SK-N-SH treated with all-trans-retinoic acid at 6 μM for 48 hours (cell line): ENCODE data around the gene SLC6A18.

Experiments
- ATAC-seq: fragments of 200-7000 bp; cut with Tn5 transposase; 3 replicates; pipeline ENCODE4 v1.9.1; 2020; ENCODE audit warnings: mild to moderate bottlenecking, moderate library complexity
- ARNTL ChIP-seq: fragments of 450-650 bp; formaldehyde crosslinking; IDR thresholded peaks from 2 replicates; pipeline ENCODE4 v1.5.0; 2020; ENCODE audit warnings: low read depth, mild to moderate bottlenecking, moderate library complexity, borderline replicate concordance
- BACH2 ChIP-seq: fragments of 250-450 bp; sonication (Bioruptor Pico); IDR thresholded peaks from 2 replicates; pipeline ENCODE4 v1.9.0; 2021; ENCODE audit warnings: mild to moderate bottlenecking, borderline replicate concordance
- CSDC2 ChIP-seq: fragments of 250-450 bp; sonication (Bioruptor Pico); IDR thresholded peaks from 2 replicates; pipeline ENCODE4 v1.5.0; 2020; ENCODE audit warnings: mild to moderate bottlenecking, moderate library complexity
- ESRRG ChIP-seq: fragments of 250-450 bp; sonication (Bioruptor Pico); IDR thresholded peaks from 2 replicates; pipeline ENCODE4 v1.6.1; 2021; ENCODE audit warnings: mild to moderate bottlenecking
- GLIS3 ChIP-seq: fragments of 250-450 bp; sonication (Bioruptor Pico); IDR thresholded peaks from 2 replicates; pipeline ENCODE4 v1.5.0; 2020; ENCODE audit warnings: mild to moderate bottlenecking, moderate library complexity
- ISL1 ChIP-seq: fragments of 250-450 bp; sonication (Bioruptor Pico); IDR thresholded peaks from 2 replicates; pipeline ENCODE4 v2.1.2; 2022; ENCODE audit warnings: mild to moderate bottlenecking, moderate library complexity
- OSR1 ChIP-seq: fragments of 250-450 bp; sonication (Bioruptor Pico); IDR thresholded peaks from 2 replicates; pipeline ENCODE4 v1.8.0; 2022; ENCODE audit warnings: moderate library complexity, mild to moderate bottlenecking, inconsistent platforms
- PPARA ChIP-seq: fragments of 250-450 bp; sonication (Bioruptor Pico); IDR thresholded peaks from 2 replicates; pipeline ENCODE4 v1.5.0; 2020; ENCODE audit warnings: mild to moderate bottlenecking, borderline replicate concordance
- RARB ChIP-seq: fragments of 250-450 bp; sonication (Bioruptor Pico); IDR thresholded peaks from 2 replicates; pipeline ENCODE4 v1.8.0; 2021; ENCODE audit warnings: mild to moderate bottlenecking, moderate library complexity
- SNAI2 ChIP-seq: fragments of 250-450 bp; sonication (Bioruptor Pico); IDR thresholded peaks from 2 replicates; pipeline ENCODE4 v1.5.0; 2020; ENCODE audit warnings: mild to moderate bottlenecking, moderate library complexity
- TCF4 ChIP-seq: fragments of 250-450 bp; sonication (Bioruptor Pico); IDR thresholded peaks from 2 replicates; pipeline ENCODE4 v1.8.0; 2021; ENCODE audit warnings: mild to moderate bottlenecking, moderate library complexity, borderline replicate concordance
- TOX ChIP-seq: fragments of 250-450 bp; sonication (Bioruptor Pico); IDR thresholded peaks from 2 replicates; pipeline ENCODE4 v1.8.0; 2021; ENCODE audit warnings: mild to moderate bottlenecking, moderate library complexity, borderline replicate concordance
- ZC3H10 ChIP-seq: fragments of 250-450 bp; sonication (Bioruptor Pico); IDR thresholded peaks from 2 replicates; pipeline ENCODE4 v1.5.1; 2021; ENCODE audit warnings: mild to moderate bottlenecking, moderate library complexity
- ZFP3 ChIP-seq: fragments of 250-450 bp; sonication (Bioruptor Pico); IDR thresholded peaks from 2 replicates; pipeline ENCODE4 v1.5.0; 2020; ENCODE audit warnings: mild to moderate bottlenecking, moderate library complexity
- ZNF565 ChIP-seq: fragments of 450-650 bp; formaldehyde crosslinking; conservative IDR thresholded peaks from 2 replicates; pipeline ENCODE4 v1.5.0; 2020; ENCODE audit warnings: low read depth, mild to moderate bottlenecking, moderate library complexity
- ZNF70 ChIP-seq: fragments of 450-650 bp; formaldehyde crosslinking; IDR thresholded peaks from 2 replicates; pipeline ENCODE4 v1.5.0; 2020; ENCODE audit warnings: mild to moderate bottlenecking, moderate library complexity
- TF ChIP-seq, protein P1 (sequence below): fragments of 250-450 bp; sonication (Bioruptor Pico); IDR thresholded peaks from 2 replicates; pipeline ENCODE4 v1.5.1; 2021; ENCODE audit warnings: mild to moderate bottlenecking, moderate library complexity
- TF ChIP-seq, protein P2 (sequence below): fragments of 250-450 bp; sonication (Bioruptor Pico); IDR thresholded peaks from 2 replicates; pipeline ENCODE4 v1.5.0; 2020; ENCODE audit warnings: mild to moderate bottlenecking, moderate library complexity
- TF ChIP-seq, protein P3 (sequence below): fragments of 250-450 bp; sonication (Bioruptor Pico); IDR thresholded peaks from 2 replicates; pipeline ENCODE4 v1.5.1; 2020; ENCODE audit warnings: low read depth, mild to moderate bottlenecking, moderate library complexity
- TF ChIP-seq, protein P4 (sequence below): fragments of 250-450 bp; sonication (Bioruptor Pico); IDR thresholded peaks from 2 replicates; pipeline ENCODE4 v1.8.0; 2020; ENCODE audit warnings: mild to moderate bottlenecking, moderate library complexity, borderline replicate concordance
- TF ChIP-seq, protein P5 (sequence below): fragments of 250-450 bp; sonication (Bioruptor Pico); IDR thresholded peaks from 2 replicates; pipeline ENCODE4 v1.8.0; 2021; ENCODE audit warnings: low read depth, mild to moderate bottlenecking, moderate library complexity, borderline replicate concordance

Gene SLC6A18

DNA sequence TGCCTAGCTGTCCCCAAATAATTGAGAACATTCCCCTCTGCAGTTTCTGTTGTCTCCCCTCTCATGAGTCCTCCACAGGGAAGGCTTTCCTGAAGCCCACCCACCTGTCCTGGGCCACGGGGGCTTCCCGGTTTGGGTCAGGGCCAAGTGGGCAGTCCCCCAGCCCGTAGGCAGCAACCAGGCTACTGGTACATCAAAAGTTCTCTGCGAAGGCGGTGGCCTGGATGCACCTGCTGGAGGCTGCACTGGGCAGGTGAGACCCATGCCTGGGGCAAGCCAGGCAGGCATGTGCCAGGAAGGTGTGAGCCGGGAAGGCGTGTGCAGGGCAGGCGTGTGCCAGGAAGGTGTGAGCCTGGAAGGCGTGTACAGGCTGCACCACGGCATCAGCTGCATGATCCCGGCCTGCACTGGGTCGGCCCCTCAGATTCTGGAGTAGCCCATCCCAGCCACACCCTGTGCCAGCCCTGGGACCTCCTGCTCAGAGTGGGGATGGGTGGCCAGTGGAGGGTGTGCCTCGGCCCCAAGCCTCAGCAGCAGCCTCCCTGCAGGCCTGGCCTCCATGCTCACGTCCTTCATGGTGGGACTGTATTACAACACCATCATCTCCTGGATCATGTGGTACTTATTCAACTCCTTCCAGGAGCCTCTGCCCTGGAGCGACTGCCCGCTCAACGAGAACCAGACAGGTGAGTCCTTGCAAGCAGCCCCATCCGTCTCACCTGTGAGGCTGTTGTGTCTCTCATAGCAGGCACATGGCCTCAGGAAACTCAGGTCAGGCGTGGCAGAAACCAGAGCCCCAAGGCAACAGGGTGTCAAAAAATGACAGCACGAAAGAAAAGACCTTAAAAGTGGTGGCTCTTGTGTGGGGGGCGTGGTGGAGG lies 15.0 kb upstream of the SLC6A18 start:
- no peak for ATAC-seq
- TF ChIP-seq, protein P1, sequence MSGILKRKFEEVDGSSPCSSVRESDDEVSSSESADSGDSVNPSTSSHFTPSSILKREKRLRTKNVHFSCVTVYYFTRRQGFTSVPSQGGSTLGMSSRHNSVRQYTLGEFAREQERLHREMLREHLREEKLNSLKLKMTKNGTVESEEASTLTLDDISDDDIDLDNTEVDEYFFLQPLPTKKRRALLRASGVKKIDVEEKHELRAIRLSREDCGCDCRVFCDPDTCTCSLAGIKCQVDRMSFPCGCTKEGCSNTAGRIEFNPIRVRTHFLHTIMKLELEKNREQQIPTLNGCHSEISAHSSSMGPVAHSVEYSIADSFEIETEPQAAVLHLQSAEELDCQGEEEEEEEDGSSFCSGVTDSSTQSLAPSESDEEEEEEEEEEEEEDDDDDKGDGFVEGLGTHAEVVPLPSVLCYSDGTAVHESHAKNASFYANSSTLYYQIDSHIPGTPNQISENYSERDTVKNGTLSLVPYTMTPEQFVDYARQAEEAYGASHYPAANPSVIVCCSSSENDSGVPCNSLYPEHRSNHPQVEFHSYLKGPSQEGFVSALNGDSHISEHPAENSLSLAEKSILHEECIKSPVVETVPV: no peak
- no peak for TF ChIP-seq ZNF565 (CRISPR knock-in tag)
- TF ChIP-seq, protein P2, sequence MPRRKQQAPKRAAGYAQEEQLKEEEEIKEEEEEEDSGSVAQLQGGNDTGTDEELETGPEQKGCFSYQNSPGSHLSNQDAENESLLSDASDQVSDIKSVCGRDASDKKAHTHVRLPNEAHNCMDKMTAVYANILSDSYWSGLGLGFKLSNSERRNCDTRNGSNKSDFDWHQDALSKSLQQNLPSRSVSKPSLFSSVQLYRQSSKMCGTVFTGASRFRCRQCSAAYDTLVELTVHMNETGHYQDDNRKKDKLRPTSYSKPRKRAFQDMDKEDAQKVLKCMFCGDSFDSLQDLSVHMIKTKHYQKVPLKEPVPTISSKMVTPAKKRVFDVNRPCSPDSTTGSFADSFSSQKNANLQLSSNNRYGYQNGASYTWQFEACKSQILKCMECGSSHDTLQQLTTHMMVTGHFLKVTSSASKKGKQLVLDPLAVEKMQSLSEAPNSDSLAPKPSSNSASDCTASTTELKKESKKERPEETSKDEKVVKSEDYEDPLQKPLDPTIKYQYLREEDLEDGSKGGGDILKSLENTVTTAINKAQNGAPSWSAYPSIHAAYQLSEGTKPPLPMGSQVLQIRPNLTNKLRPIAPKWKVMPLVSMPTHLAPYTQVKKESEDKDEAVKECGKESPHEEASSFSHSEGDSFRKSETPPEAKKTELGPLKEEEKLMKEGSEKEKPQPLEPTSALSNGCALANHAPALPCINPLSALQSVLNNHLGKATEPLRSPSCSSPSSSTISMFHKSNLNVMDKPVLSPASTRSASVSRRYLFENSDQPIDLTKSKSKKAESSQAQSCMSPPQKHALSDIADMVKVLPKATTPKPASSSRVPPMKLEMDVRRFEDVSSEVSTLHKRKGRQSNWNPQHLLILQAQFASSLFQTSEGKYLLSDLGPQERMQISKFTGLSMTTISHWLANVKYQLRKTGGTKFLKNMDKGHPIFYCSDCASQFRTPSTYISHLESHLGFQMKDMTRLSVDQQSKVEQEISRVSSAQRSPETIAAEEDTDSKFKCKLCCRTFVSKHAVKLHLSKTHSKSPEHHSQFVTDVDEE: no peak
- TF ChIP-seq, all 23 proteins: peak for 0

DNA sequence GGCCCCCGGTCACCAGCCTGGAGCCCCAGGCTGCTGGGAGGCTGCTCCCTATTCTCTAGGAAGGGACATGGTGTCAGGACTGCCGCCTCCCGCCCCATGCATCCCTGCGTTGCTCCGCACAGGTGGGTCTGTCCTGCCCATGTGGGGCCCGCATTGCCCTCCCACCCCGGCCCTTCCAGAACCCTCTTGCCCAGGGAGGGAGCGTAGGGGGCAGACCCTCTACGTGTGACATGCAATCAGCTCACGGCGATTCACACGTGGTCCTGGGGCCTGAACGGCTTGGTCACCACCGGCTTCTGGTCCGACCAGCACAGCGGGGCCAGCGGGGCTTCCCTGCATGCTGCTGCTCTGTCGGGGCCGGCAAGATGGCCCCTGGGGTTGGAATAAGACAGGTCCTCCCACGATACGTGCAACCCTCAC lies 14.3 kb upstream of the SLC6A18 start:
- no peak for ATAC-seq
- TF ChIP-seq ZNF70 (CRISPR knock-in tag) (no peak), SNAI2 (no peak), GLIS3 (no peak), CSDC2 (CRISPR knock-in tag) (no peak), ZNF565 (CRISPR knock-in tag) (no peak), ARNTL (CRISPR knock-in tag) (no peak), ESRRG (CRISPR knock-in tag) (no peak), ISL1 (CRISPR knock-in tag) (no peak), RARB (CRISPR knock-in tag) (no peak), ZC3H10 (CRISPR knock-in tag) (no peak)
- TF ChIP-seq, protein P3, sequence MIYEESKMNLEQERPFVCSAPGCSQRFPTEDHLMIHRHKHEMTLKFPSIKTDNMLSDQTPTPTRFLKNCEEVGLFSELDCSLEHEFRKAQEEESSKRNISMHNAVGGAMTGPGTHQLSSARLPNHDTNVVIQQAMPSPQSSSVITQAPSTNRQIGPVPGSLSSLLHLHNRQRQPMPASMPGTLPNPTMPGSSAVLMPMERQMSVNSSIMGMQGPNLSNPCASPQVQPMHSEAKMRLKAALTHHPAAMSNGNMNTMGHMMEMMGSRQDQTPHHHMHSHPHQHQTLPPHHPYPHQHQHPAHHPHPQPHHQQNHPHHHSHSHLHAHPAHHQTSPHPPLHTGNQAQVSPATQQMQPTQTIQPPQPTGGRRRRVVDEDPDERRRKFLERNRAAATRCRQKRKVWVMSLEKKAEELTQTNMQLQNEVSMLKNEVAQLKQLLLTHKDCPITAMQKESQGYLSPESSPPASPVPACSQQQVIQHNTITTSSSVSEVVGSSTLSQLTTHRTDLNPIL (CRISPR knock-in tag): no peak

DNA sequence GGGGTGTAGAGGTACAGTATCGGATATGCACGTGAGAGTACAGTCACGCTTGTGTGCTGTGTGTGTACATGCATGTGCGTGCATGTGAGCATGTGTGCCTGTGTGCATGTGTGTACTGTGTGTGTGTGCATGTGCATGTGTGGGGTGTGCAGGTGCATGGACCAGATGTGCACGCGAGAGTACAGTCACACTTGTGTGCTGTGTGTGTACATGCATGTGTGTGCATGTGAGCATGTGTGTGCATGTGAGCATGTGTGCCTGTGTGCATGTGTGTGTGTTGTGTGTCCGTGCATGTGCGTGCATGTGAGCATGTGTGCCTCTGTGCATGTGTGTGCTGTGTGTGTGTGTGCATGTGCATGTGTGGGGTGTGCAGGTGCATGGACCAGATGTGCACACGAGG lies 13.5 kb upstream of the SLC6A18 start:
- ATAC-seq: no peak
- TF ChIP-seq, protein P4, sequence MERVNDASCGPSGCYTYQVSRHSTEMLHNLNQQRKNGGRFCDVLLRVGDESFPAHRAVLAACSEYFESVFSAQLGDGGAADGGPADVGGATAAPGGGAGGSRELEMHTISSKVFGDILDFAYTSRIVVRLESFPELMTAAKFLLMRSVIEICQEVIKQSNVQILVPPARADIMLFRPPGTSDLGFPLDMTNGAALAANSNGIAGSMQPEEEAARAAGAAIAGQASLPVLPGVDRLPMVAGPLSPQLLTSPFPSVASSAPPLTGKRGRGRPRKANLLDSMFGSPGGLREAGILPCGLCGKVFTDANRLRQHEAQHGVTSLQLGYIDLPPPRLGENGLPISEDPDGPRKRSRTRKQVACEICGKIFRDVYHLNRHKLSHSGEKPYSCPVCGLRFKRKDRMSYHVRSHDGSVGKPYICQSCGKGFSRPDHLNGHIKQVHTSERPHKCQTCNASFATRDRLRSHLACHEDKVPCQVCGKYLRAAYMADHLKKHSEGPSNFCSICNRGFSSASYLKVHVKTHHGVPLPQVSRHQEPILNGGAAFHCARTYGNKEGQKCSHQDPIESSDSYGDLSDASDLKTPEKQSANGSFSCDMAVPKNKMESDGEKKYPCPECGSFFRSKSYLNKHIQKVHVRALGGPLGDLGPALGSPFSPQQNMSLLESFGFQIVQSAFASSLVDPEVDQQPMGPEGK (CRISPR knock-in tag): no peak
- TF ChIP-seq RARB (CRISPR knock-in tag): no peak
- no peak for TF ChIP-seq ZFP3 (CRISPR knock-in tag)

DNA sequence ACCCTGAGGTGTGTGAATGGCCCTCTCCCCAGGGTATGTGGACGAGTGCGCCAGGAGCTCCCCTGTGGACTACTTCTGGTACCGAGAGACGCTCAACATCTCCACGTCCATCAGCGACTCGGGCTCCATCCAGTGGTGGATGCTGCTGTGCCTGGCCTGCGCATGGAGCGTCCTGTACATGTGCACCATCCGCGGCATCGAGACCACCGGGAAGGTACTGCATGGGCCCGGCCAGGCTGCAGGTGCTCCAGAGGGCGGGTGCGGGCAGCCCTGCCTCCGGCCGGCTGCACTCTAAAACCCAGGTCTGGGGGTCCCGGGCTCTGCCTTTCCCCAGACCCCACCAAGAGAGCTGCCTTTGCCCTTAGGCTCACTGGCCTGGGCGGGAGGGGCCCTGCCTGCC lies 12.9 kb upstream of the SLC6A18 start:
- no peak for ATAC-seq
- TF ChIP-seq, protein P2: no peak
- TF ChIP-seq ZC3H10 (CRISPR knock-in tag) (no peak), TCF4 (CRISPR knock-in tag) (no peak), BACH2 (CRISPR knock-in tag) (no peak), OSR1 (no peak), ZNF70 (CRISPR knock-in tag) (no peak), TOX (CRISPR knock-in tag) (no peak), CSDC2 (CRISPR knock-in tag) (no peak), ISL1 (CRISPR knock-in tag) (no peak), PPARA (CRISPR knock-in tag) (no peak)
- TF ChIP-seq, protein P1: no peak
- TF ChIP-seq, protein P5, sequence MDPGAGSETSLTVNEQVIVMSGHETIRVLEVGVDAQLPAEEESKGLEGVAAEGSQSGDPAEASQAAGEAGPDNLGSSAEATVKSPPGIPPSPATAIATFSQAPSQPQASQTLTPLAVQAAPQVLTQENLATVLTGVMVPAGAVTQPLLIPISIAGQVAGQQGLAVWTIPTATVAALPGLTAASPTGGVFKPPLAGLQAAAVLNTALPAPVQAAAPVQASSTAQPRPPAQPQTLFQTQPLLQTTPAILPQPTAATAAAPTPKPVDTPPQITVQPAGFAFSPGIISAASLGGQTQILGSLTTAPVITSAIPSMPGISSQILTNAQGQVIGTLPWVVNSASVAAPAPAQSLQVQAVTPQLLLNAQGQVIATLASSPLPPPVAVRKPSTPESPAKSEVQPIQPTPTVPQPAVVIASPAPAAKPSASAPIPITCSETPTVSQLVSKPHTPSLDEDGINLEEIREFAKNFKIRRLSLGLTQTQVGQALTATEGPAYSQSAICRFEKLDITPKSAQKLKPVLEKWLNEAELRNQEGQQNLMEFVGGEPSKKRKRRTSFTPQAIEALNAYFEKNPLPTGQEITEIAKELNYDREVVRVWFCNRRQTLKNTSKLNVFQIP (CRISPR knock-in tag): no peak
